Fibroblast of upper back skin (primary cell): ENCODE data around the gene ZNF512.
A peak's percentile ranks its signal among the peaks of the same experiment; 100 is the strongest.
"Not testable (repeated sequence)": the region's sequence is repeated elsewhere in the genome, so short reads cannot be mapped to it uniquely, and the experiment has no call there.

Experiments
- DNase-seq: peaks from one replicate; pipeline ENCODE4 v3.0.0-alpha.2; 2013

ZNF512 gene, protein sequence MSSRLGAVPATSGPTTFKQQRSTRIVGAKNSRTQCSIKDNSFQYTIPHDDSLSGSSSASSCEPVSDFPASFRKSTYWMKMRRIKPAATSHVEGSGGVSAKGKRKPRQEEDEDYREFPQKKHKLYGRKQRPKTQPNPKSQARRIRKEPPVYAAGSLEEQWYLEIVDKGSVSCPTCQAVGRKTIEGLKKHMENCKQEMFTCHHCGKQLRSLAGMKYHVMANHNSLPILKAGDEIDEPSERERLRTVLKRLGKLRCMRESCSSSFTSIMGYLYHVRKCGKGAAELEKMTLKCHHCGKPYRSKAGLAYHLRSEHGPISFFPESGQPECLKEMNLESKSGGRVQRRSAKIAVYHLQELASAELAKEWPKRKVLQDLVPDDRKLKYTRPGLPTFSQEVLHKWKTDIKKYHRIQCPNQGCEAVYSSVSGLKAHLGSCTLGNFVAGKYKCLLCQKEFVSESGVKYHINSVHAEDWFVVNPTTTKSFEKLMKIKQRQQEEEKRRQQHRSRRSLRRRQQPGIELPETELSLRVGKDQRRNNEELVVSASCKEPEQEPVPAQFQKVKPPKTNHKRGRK

DNA sequence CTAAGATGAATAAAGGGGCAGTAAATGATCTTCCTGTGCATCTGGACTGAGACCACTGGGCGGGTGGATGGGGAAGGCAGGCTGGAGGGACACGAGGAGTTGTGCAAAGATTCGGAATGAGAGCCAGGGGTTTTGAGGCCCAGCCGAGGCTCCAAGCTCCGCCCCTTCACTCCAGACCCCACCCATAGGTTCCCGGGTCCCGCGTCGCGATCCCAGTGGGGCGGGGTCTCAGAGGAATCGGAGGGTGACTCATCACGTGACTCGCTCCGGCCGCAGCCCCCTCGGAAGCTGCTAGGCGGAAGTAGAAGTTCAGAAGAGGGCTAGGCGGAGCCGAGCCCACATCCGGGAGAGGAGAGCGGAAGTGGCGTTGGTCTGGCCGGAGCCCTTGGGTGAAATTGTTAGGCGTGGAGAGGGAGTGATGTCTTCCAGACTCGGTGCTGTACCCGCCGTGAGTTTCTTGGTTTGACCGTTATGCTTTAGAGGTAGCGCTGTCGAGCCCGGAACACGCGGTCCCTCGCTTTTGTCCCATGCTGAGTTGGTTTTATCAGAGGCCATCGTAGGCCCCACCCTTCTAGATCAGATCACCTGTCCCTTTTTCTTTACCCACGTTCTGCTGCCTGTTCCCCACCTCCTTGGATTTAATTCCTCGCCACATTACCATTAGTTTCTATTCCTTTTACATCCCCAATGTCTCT, at the start of gene ZNF512:
ZNF512 (plus strand) TSS at position 348 of the 695 bp plus-strand sequence; CDS start at position 419, 71 bp downstream.
- peak; percentile 94 for DNase-seq

DNA sequence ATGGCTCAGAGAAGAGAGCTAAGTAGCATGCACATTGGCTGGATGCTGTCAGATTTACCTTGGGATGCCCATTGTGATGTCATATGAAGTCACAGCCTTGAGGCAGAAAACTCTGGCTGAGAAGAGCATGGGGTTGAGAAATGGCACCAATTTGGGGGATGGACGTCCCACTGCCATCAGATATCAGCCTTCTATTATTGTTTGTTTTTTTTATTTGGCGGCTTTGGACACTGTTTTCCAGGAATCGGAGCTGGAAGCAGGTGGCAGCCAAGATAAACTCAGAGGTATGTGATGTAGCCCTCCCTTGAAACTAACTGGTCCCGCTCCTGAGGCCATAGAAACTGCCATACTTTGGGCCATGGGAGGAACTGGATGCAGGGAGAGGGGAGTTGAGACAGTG, 45.6 kb upstream of the ZNF512 start:
- DNase-seq, result no peak

DNA sequence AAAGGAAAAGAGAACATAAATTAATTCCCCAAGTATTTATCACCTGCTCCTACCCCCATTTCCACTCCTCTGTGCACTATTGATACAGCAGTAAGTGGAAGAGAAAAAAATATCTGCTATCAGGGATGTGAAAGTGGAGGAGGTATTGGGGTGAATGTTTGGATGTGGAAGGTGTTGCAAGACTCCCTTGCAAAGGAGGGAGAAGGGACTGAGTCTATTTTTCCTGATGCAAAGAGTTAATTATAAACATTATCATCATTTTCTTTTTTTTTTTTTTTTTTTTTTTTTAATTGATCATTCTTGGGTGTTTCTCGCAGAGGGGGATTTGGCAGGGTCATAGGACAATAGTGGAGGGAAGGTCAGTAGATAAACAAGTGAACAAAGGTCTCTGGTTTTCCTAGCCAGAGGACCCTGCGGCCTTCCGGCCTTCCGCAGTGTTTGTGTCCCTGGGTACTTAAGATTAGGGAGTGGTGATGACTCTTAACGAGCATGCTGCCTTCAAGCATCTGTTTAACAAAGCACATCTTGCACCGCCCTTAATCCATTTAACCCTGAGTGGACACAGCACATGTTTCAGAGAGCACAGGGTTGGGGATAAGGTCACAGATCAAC, 43.9 kb upstream of the ZNF512 start:
- DNase-seq, result not testable (repeated sequence)

DNA sequence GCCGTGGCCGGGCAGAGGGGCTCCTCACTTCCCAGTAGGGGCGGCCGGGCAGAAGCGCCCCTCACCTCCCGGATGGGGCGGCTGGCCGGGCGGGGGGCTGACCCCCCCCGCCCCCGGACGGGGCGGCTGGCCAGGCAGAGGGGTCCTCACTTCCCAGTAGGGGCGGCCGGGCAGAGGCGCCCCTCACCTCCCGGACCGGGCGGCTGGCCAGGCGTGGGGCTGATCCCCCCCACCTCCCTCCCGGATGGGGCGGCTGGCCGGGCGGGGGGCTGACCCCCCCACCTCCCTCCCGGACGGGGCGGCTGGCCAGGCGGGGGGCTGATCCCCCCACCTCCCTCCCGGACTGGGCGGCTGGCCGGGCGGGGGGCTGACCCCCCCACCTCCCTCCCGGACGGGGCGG, 43.2 kb upstream of the ZNF512 start:
- DNase-seq, result not testable (repeated sequence)

GRCh38 chr2:27544143-27544821, 38.6 kb upstream of the ZNF512 start:
- no peak for DNase-seq

GRCh38 chr2:27545348-27546141, 37.3 kb upstream of the ZNF512 start:
- peak; percentile 50 for DNase-seq

GRCh38 chr2:27549303-27549702, 33.5 kb upstream of the ZNF512 start:
- DNase-seq, result no peak

DNA sequence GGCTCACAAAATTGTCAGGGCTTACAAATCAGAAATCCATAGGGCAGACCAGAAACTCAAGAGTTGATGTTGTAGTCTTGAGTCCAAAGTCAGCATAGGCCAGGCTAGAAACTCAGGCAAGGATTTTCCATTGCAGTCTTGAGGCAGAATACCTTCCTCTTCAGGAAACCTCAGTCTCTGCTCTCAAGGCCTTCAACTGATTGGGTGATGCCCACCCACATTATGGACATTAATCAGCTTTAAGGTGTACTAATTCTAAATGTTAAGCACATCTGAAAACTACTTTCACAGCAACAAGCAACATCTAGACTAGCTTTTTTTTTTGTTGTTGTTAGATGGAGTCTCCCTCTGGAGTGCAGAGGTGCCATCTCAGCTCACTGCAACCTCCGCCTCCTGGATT, 31.3 kb upstream of the ZNF512 start:
- no peak for DNase-seq

- no peak for DNase-seq
Measured at GRCh38 chr2:27552941-27553340, 29.9 kb upstream of the ZNF512 start.

GRCh38 chr2:27554451-27554850, 28.4 kb upstream of the ZNF512 start:
- DNase-seq, result not testable (repeated sequence)

- no peak for DNase-seq
Measured at GRCh38 chr2:27559228-27559627, 23.6 kb upstream of the ZNF512 start.

GRCh38 chr2:27561060-27561459, 21.8 kb upstream of the ZNF512 start:
- DNase-seq, result no peak

- DNase-seq, result peak; percentile 67
Measured at GRCh38 chr2:27566628-27567027, 16.2 kb upstream of the ZNF512 start.

- DNase-seq, result peak; percentile 43
Measured at GRCh38 chr2:27569398-27569797, 13.4 kb upstream of the ZNF512 start.

- no peak for DNase-seq
Measured at GRCh38 chr2:27571197-27571596, 11.6 kb upstream of the ZNF512 start.

DNA sequence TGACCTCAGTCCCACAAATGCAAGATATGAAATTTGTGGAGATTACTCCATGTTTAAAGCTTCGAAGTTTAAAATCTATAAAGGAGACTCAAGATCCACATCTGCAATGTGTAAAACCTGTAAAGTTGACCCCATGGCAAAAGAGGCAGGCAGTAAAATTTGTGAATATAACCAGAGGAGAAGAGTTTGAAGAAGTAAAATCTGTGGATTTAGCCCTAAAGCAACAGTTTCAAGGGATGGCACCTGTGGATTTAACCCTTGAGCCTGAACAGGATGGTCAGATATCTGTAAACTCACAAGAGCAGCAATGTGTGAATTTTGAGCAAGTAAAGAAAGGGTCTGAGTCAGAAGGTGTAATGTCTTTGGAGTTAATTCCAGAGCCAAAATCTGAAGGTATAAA, 11.2 kb upstream of the ZNF512 start:
- DNase-seq, result no peak

DNA sequence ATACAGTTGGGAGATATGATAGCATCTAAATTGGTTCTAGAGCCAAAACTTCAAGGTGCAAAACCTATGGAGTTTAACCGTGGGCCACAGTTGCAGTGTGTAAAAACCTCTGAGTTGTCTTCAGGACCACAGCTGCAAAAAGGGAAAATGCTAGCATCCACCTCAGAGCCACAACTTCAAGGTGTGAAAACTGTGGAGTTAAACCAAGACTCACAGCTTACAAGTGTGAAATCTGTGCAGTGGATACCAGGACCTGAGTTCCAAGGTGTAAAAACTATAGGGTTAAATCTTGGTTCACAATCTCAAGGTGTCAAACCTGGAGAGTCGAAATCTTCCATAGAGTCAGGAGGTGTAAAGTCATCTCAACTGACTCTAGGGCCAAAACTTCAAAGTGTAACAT, 10.4 kb upstream of the ZNF512 start:
- DNase-seq, result no peak

DNA sequence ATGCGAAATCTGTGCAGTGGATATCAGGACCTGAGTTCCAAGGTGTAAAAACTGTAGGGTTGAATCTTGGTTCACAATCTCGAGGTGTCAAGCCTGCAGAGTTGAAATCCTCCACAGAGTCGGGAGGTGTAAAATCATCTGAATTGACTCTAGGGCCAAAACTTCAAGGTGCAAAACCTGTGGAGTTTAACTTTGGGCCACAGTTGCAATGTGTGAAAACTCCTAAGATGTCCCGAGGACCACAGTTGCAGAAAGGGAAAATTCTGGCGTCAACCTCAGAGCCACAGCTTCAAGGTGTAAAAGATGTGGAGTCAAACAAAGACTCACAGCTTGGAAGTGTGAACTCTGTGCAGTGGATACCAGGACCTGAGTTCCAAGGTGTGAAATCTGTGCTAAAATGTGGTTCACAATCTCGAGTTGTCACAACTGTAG, 9.8 kb upstream of the ZNF512 start:
- no peak for DNase-seq

- peak; percentile 23 for DNase-seq
Measured at GRCh38 chr2:27573452-27573851, 9.4 kb upstream of the ZNF512 start.

DNA sequence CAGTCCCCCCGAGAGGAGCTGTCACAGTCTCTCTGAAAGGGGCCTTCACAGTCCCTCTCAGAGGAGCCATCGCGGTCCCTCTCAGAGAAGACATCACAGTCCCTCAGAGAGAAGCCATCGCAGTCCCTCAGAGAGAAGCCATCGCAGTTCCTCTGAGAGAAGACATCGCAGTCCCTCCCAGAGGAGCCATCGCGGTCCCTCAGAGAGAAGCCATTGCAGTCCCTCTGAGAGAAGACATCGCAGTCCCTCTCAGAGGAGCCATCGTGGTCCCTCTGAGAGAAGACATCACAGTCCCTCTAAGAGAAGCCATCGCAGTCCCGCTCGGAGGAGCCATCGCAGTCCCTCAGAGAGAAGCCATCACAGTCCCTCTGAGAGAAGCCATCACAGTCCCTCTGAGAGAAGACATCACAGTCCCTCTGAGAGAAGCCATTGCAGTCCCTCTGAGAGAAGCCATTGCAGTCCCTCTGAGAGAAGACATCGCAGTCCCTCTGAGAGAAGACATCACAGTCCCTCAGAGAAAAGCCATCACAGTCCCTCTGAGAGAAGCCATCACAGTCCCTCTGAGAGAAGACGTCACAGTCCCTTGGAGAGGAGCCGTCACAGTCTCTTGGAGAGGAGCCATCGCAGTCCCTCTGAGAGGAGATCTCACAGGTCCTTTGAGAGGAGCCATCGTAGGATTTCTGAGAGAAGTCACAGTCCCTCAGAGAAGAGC, 1.3 kb upstream of the ZNF512 start:
- no peak for DNase-seq

DNA sequence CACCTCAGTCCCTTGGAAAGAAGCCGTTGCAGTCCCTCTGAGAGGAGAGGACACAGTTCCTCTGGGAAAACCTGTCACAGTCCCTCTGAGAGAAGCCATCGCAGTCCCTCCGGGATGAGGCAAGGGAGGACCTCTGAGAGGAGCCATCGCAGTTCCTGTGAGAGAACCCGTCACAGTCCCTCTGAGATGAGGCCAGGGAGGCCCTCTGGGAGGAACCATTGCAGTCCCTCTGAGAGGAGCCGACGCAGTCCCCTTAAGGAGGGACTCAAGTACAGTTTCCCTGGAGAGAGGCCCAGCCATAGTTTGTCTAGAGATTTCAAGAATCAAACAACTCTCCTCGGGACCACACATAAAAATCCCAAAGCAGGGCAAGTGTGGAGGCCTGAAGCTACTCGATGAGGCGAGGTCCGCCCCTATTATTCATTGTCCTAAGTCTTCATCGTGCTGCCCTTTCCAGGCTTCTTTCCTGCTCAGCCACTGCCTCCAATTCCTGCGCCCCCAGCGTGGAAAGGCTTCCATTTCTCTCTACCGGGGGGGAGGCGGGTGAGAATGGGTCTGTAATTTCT, 630 bp upstream of the ZNF512 start:
- no peak for DNase-seq
